HG03159 (cell line): ENCODE results near the gene RAVER1.
"Not testable (repeated sequence)": the region's sequence is repeated elsewhere in the genome, so short reads cannot be mapped to it uniquely, and the experiment has no call there.

ENCODE experiments used
- ATAC-seq: cut with Tn5 transposase; IDR thresholded peaks from one replicate; pipeline ENCODE4 v1.9.1; 2021; ENCODE audit warnings: mild to moderate bottlenecking, moderate library complexity; ENCODE audit not compliant: unreplicated experiment

Gene RAVER1

DNA sequence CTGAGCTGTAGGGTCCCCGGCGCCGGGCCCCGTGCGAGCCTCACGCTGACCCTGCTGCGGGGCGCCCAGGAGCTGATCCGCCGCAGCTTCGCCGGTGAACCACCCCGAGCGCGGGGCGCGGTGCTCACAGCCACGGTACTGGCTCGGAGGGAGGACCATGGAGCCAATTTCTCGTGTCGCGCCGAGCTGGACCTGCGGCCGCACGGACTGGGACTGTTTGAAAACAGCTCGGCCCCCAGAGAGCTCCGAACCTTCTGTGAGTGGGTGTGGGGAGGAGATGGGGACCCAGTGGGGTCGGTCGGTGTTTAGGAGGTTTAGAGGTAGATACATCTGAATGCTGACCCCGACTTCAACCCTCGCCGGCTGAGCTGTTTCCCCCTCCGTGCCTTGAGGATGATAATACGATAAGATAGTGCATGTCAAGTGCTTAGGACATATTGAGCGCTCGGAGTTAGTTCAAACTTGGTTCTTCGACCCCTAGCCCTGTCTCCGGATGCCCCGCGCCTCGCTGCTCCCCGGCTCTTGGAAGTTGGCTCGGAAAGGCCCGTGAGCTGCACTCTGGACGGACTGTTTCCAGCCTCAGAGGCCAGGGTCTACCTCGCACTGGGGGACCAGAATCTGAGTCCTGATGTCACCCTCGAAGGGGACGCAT, 41.6 kb downstream of the RAVER1 start:
- ATAC-seq = no peak

DNA sequence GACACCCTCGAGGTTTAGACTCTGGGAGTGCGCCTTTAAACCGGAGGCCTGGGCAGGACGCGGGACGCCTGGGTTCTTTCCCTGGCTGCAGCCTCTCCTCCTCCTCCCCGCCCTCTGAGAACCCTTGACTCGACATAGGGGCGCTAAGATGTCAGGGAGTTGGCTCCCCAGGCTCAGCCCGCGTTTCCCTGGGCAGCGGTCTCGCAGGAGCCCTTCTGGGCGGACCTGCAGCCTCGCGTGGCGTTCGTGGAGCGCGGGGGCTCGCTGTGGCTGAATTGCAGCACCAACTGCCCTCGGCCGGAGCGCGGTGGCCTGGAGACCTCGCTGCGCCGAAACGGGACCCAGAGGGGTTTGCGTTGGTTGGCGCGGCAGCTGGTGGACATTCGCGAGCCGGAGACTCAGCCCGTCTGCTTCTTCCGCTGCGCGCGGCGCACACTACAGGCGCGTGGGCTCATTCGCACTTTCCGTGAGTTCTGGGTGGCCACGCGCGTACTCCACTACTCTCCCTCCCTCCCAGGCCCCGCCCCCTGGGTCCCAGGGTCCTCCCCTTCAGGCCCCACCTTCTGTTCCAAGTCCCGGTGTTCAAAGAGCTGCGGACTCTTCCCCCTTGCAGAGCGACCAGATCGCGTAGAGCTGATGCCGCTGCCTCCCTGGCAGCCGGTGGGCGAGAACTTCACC, 42.3 kb downstream of the RAVER1 start:
- no peak for ATAC-seq

DNA sequence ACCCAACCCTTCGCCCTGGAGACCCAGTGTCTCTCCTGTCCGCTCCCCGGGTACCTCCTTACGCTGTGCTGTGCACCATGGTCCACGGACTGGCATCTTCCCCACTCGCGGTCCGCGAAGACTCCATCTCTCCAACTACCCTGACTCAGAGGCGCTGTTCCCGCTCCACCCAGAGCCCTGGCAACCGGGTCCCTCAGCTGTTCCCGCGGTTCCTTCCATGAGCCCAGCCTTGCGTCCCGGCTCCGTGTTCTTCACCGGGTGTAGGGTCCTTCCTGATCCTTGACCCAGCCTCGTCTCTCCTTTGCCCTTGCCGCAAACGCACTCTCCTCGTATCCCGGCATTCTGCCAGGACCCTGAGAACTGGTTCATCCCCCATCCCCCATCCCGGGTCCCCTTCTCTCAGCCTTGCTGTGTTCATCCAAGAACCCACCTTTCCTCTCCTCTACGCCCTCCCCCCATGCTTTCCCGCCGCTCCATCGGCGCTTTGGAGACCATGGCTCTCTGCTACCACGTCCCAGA, 42.9 kb downstream of the RAVER1 start:
- ATAC-seq = no peak

DNA sequence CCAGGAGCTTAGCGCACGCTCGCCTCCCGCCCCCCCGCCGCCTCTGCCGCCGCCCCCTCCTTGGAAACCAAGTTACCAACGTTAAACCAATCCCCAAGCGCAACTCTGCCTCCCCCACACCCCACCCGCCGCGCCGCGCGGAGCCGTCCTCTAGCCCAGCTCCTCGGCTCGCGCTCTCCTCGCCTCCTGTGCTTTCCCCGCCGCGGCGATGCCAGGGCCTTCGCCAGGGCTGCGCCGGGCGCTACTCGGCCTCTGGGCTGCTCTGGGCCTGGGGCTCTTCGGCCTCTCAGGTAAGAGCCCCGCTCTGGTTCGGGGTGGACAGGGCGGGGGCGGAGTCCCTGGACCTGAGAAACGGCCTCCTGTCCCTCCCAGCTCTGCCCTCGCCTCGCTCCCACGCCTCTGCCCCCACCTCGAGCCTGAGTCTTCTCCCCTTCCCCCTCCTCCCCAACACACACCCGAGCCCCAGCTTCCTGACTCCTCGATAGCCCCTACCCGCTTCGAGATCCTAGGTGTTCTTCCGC, 43.4 kb downstream of the RAVER1 start, which contains the start of gene ICAM5:
TSS of gene ICAM5 (plus strand) at position 117 of the 521 bp plus-strand sequence. CDS start at position 209, 92 bp downstream.
- ATAC-seq = no peak

DNA sequence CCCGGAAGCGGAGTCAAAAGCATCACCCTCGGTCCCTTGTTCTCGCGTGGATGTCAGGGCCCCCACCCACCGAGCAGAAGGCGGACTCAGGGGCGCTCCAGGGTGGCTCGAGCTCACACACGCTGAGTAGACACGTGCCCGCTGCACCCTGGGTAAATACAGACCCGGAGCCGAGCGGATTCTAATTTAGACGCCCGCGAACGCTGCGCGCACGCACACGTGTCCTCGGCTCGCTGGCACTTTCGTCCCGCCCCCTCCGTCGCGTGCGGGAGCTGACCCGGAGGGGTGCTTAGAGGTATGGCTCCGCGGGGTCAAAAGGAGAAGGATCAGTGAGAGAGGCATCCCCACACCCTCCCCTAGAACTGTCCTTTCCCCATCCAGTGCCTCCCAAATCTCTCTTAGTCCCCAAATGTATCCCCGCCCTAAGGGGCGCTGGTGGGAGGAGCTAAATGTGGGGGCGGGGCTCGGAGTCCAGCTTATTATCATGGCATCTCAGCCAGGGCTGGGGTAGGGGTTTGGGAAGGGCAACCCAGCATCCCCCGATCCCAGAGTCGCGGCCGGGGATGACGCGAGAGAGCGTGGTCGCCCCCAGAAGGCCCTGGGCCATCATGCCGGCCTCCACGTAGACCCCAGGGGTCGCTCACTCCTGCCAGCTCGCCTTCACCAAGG, 44.0 kb downstream of the RAVER1 start:
- no peak for ATAC-seq

DNA sequence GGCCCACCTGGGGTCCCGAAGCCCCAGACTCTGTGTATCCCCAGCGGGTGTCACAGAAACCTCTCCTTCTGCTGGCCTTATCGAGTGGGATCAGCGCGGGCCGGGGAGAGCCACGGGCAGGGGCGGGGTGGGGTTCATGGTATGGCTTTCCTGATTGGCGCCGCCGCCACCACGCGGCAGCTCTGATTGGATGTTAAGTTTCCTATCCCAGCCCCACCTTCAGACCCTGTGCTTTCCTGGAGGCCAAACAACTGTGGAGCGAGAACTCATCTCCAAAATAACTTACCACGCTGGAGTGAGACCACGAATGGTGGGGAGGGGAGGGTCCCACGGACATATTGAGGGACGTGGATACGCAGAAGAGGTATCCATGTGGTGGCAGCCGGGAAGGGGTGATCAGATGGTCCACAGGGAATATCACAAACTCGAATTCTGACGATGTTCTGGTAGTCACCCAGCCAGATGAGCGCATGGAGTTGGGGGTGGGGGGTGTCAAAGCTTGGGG, 44.6 kb downstream of the RAVER1 start:
- ATAC-seq = no peak

- ATAC-seq = no peak
Measured at GRCh38 chr19:10286803-10287737, 46.3 kb downstream of the RAVER1 start, which contains the start of gene ICAM4. Gene ICAM4 (plus strand): TSS chr19:10286955. CDS start chr19:10287013, 58 bp downstream.

- ATAC-seq = no peak
Measured at GRCh38 chr19:10285393-10285792, 47.9 kb downstream of the RAVER1 start.

GRCh38 chr19:10284960-10285278, 48.4 kb downstream of the RAVER1 start:
- no peak for ATAC-seq

DNA sequence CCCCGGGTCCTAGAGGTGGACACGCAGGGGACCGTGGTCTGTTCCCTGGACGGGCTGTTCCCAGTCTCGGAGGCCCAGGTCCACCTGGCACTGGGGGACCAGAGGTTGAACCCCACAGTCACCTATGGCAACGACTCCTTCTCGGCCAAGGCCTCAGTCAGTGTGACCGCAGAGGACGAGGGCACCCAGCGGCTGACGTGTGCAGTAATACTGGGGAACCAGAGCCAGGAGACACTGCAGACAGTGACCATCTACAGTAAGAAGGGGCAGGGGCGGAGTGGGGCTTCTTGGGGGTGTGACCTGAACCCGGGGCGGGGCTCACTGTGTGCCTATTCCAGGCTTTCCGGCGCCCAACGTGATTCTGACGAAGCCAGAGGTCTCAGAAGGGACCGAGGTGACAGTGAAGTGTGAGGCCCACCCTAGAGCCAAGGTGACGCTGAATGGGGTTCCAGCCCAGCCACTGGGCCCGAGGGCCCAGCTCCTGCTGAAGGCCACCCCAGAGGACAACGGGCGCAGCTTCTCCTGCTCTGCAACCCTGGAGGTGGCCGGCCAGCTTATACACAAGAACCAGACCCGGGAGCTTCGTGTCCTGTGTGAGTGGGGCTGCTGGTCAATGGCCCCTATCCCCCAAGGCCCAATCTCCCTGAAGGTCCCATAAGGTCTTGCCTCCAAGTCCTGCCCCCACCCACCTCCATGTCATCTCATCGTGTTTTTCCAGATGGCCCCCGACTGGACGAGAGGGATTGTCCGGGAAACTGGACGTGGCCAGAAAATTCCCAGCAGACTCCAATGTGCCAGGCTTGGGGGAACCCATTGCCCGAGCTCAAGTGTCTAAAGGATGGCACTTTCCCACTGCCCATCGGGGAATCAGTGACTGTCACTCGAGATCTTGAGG, 49.0 kb downstream of the RAVER1 start:
- ATAC-seq = no peak

GRCh38 chr19:10283301-10284064, 49.8 kb downstream of the RAVER1 start:
- no peak for ATAC-seq

DNA sequence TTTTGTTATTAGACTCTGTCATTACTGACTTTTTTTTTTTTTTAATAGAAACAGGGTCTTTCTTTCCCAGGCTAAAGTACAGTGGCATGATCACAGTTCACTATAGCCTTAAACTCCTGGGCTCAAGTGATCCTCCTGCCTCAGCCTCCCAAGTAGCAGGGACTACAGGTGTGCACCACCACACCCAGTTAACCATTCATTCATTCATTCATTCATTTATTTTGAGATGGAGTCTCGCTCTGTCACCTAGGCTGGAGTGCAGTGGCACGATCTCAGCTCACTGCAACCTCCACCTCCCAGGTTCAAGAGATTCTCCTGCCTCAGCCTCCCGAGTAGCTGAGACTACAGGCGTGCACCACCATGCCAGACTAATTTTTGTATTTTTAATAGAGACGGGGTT, 51.3 kb downstream of the RAVER1 start:
- ATAC-seq = not testable (repeated sequence)

- ATAC-seq = no peak
Measured at GRCh38 chr19:10279737-10280442, 53.4 kb downstream of the RAVER1 start.

DNA sequence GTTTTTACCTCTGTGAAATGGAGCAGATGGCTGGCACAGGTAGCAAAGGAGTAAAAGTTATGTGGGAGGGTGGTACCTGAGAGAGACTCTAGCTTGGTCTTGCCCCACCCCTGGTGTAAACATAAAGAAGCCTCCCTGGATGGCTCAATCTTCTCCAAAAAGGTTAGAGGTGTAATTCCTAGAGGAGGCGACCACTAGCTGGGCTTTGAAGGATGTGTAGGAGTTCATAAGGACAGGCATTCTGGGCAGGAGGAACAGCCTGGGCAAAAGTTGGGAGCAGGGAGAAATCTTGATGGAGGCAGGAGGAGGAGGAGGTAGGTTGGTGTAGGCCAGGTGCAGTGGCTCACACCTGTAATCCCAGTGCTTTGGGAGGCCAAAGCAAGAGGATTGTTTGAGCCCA, 54.4 kb downstream of the RAVER1 start:
- ATAC-seq = no peak

GRCh38 chr19:10277795-10278589, 55.3 kb downstream of the RAVER1 start:
- no peak for ATAC-seq

GRCh38 chr19:10274589-10274988, 58.7 kb downstream of the RAVER1 start:
- no peak for ATAC-seq

- ATAC-seq = peak; percentile 7
Measured at GRCh38 chr19:10271543-10272086, 61.7 kb downstream of the RAVER1 start.
